Adipocyte (in vitro differentiated cells): Measurements from ENCODE around the gene GOLGA8M.
"Not testable (repeated sequence)": the region's sequence is repeated elsewhere in the genome, so short reads cannot be mapped to it uniquely, and the experiment has no call there.

Experiments used
- DNase-seq: peaks from one replicate; pipeline ENCODE4 v3.0.0-alpha.2; 2015; ENCODE audit warnings: low read depth
- H3K27me3 ChIP-seq: replicated peaks from 2 replicates; pipeline ENCODE4 v1.7.0; 2013; ENCODE audit warnings: mild to moderate bottlenecking, low read length, moderate library complexity; ENCODE audit not compliant: control insufficient read depth, insufficient read depth
- H3K36me3 ChIP-seq: 2 replicates; pipeline ENCODE4 v1.7.0; 2013; ENCODE audit warnings: low read length, mild to moderate bottlenecking, moderate library complexity; ENCODE audit not compliant: control insufficient read depth, insufficient read depth, severe bottlenecking
- H3K4me1 ChIP-seq: 2 replicates; pipeline ENCODE4 v1.7.0; 2013; ENCODE audit warnings: mild to moderate bottlenecking, low read length, moderate library complexity; ENCODE audit not compliant: control insufficient read depth, insufficient read depth
- H3K4me3 ChIP-seq: 2 replicates; pipeline ENCODE4 v1.7.0; 2013; ENCODE audit warnings: mild to moderate bottlenecking, low read length, moderate library complexity
- H3K9ac ChIP-seq: 2 replicates; pipeline ENCODE4 v1.7.0; 2013; ENCODE audit warnings: mild to moderate bottlenecking, low read length, moderate library complexity
- H3K9me3 ChIP-seq: 2 replicates; pipeline ENCODE4 v1.7.0; 2013; ENCODE audit warnings: mild to moderate bottlenecking, low read length, moderate library complexity; ENCODE audit not compliant: control insufficient read depth

Gene GOLGA8M

GRCh38 chr15:28712270-28712669, at the start of gene GOLGA8M:
TSS of gene GOLGA8M (minus strand) at chr15:28712421. CDS start at chr15:28712323, 98 bp downstream.
- not testable (repeated sequence) for H3K4me3 ChIP-seq, H3K27me3 ChIP-seq, H3K9ac ChIP-seq, H3K36me3 ChIP-seq, H3K4me1 ChIP-seq, H3K9me3 ChIP-seq, DNase-seq

- not testable (repeated sequence) for H3K27me3 ChIP-seq, H3K36me3 ChIP-seq, DNase-seq, H3K9ac ChIP-seq, H3K9me3 ChIP-seq, H3K4me3 ChIP-seq, H3K4me1 ChIP-seq
Observed at GRCh38 chr15:28742890-28743289, 30.7 kb upstream of the GOLGA8M start.

- not testable (repeated sequence) for H3K36me3 ChIP-seq, H3K27me3 ChIP-seq, H3K4me1 ChIP-seq, H3K9me3 ChIP-seq
- DNase-seq: peak; percentile 15
- Histone ChIP-seq H3K9ac (peak overlapping the region; percentile 74), H3K4me3 (peak overlapping the region; percentile 74)
Observed at GRCh38 chr15:28738590-28739292, 26.5 kb upstream of the GOLGA8M start.

- Histone ChIP-seq H3K4me3 (peak overlapping the region; percentile 74), H3K9ac (peak overlapping the region; percentile 80)
- H3K9me3 ChIP-seq, H3K4me1 ChIP-seq, DNase-seq, H3K27me3 ChIP-seq, H3K36me3 ChIP-seq: not testable (repeated sequence)
Observed at GRCh38 chr15:28738200-28738561, 26.0 kb upstream of the GOLGA8M start.

GRCh38 chr15:28737521-28738199, 25.4 kb upstream of the GOLGA8M start:
- H3K4me1 ChIP-seq, H3K36me3 ChIP-seq, H3K9me3 ChIP-seq, H3K27me3 ChIP-seq: not testable (repeated sequence)
- H3K4me3 ChIP-seq: peak overlapping the region; percentile 72
- H3K9ac ChIP-seq: peak overlapping the region; percentile 80
- DNase-seq: peak; percentile 58

- not testable (repeated sequence) for H3K9ac ChIP-seq, H3K27me3 ChIP-seq, DNase-seq, H3K4me3 ChIP-seq, H3K36me3 ChIP-seq, H3K9me3 ChIP-seq, H3K4me1 ChIP-seq
Observed at GRCh38 chr15:28728061-28728460, 15.8 kb upstream of the GOLGA8M start.

- not testable (repeated sequence) for H3K9ac ChIP-seq, H3K9me3 ChIP-seq, H3K4me3 ChIP-seq, H3K36me3 ChIP-seq, H3K27me3 ChIP-seq, H3K4me1 ChIP-seq, DNase-seq
Observed at GRCh38 chr15:28727026-28727425, 14.8 kb upstream of the GOLGA8M start.

- Histone ChIP-seq H3K4me3 (no peak overlapping the region), H3K27me3 (no peaks in the 10 kb centered on the region), H3K36me3 (no peaks in the 10 kb centered on the region), H3K4me1 (no peaks in the 10 kb centered on the region), H3K9ac (no peak overlapping the region), H3K9me3 (no peaks in the 10 kb centered on the region)
- DNase-seq: no peak
Observed at GRCh38 chr15:28726102-28726501, 13.9 kb upstream of the GOLGA8M start.

- Histone ChIP-seq H3K9me3 (no peaks in the 10 kb centered on the region), H3K4me1 (no peaks in the 10 kb centered on the region), H3K4me3 (no peak overlapping the region), H3K36me3 (no peaks in the 10 kb centered on the region), H3K9ac (no peak overlapping the region), H3K27me3 (no peaks in the 10 kb centered on the region)
- no peak for DNase-seq
Observed at GRCh38 chr15:28725556-28725955, 13.3 kb upstream of the GOLGA8M start.

- H3K4me3 ChIP-seq, H3K36me3 ChIP-seq, H3K4me1 ChIP-seq, H3K9ac ChIP-seq, H3K9me3 ChIP-seq, DNase-seq, H3K27me3 ChIP-seq: not testable (repeated sequence)
Observed at GRCh38 chr15:28723986-28724385, 11.8 kb upstream of the GOLGA8M start.

- not testable (repeated sequence) for H3K36me3 ChIP-seq, H3K27me3 ChIP-seq, H3K4me3 ChIP-seq, H3K9ac ChIP-seq, DNase-seq, H3K9me3 ChIP-seq, H3K4me1 ChIP-seq
Observed at GRCh38 chr15:28719626-28720025, 7.4 kb upstream of the GOLGA8M start.

- H3K27me3 ChIP-seq, H3K9ac ChIP-seq: not testable (repeated sequence)
Observed at GRCh38 chr15:28718576-28718975, 6.4 kb upstream of the GOLGA8M start.

More at GRCh38 chr15:28718576-28718975, 6.4 kb upstream of the GOLGA8M start:
- H3K36me3 ChIP-seq, H3K4me3 ChIP-seq, H3K4me1 ChIP-seq, DNase-seq, H3K9me3 ChIP-seq: not testable (repeated sequence)
